ENCODE results near the gene PDE4B.

DNA sequence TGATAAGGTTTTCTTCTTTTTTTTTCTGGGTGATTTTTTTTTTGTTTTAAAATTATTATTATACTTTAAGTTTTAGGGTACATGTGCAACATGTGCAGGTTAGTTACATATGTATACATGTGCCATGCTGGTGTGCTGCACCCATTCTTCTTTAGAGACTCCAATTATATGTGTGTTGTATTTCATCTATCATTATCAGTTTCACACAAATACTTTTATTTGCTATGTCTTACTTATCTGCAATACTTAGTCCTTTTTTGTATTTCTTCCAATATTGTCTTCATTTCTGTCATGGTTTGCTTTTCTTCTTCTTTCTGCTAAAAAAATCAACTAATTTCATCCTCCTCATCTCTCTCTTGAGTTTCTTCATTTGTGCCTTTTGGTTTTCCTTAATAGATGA, 3.9 kb upstream of the PDE4B start:
- TF ChIP-seq, protein P1, sequence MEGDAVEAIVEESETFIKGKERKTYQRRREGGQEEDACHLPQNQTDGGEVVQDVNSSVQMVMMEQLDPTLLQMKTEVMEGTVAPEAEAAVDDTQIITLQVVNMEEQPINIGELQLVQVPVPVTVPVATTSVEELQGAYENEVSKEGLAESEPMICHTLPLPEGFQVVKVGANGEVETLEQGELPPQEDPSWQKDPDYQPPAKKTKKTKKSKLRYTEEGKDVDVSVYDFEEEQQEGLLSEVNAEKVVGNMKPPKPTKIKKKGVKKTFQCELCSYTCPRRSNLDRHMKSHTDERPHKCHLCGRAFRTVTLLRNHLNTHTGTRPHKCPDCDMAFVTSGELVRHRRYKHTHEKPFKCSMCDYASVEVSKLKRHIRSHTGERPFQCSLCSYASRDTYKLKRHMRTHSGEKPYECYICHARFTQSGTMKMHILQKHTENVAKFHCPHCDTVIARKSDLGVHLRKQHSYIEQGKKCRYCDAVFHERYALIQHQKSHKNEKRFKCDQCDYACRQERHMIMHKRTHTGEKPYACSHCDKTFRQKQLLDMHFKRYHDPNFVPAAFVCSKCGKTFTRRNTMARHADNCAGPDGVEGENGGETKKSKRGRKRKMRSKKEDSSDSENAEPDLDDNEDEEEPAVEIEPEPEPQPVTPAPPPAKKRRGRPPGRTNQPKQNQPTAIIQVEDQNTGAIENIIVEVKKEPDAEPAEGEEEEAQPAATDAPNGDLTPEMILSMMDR (conservative IDR thresholded peaks at IDR 0.05 in 1 of 2, IDR thresholded peaks at IDR 0.05 in 1 of 2; ENCODE audit: extremely low read depth in 1 of 2, insufficient read depth in 1 of 2, low read depth in 1 of 2, low read length in 2 of 2), result no peak
- TF ChIP-seq EZH2 (IDR thresholded peaks at IDR 0.05; ENCODE audit: borderline replicate concordance, low read length), result no peak
